ENCODE results near the gene TBC1D22A.

GRCh38 chr22:46911346-46911745 lies 148.9 kb downstream of the TBC1D22A start:
- TF ChIP-seq EZH2 (IDR thresholded peaks at IDR 0.05; ENCODE audit: insufficient read depth, low read length) (no peak), CTCF (IDR thresholded peaks at IDR 0.05; ENCODE audit: insufficient read depth, low read depth, low read length) (no peak)

All from astrocyte (in vitro differentiated cells and primary cell).